AG20443 (cell line): Measurements from ENCODE around the gene STAT5B.

ENCODE experiments used
- DNase-seq: peaks from one replicate; pipeline ENCODE4 v3.0.0; 2012; ENCODE audit warnings: low spot score, mixed read lengths

Gene STAT5B

DNA sequence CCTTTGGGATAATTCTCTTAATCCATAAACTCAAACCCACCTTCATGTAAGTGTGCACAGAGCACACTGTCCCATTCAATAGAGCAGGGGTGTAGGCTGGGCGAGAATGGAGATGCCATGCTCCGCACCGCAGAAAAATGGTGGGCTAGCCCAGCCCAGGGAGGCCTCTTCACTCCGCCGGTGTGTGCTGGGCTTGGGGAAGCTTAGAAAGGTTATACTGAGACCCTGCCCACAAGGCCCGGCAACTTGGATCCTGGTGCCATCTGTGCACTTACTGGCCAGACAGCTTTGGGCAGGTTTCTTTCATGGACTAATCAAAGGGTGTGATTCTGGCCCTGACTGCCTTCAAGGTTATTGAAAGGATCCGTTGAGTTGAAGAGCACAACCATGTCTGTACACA lies 8.4 kb upstream of the STAT5B start:
- no peak for DNase-seq

DNA sequence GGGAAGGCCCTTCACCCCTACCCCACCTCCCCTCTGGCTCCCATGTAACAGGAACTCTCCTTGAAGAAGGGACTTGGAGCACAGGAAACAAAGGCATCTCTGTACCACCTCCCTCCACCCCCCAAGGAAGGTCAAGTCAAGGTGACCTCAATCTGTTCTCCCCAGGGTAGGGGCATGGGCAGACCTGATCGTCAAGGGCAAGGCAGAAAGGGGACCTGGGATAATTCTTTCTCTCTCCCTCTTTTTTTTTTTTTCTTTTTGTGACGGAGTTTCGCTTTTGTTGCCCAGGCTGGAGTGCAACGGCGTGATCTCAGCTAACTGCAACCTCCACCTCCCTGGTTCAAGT lies 7.8 kb upstream of the STAT5B start:
- DNase-seq = no peak

DNA sequence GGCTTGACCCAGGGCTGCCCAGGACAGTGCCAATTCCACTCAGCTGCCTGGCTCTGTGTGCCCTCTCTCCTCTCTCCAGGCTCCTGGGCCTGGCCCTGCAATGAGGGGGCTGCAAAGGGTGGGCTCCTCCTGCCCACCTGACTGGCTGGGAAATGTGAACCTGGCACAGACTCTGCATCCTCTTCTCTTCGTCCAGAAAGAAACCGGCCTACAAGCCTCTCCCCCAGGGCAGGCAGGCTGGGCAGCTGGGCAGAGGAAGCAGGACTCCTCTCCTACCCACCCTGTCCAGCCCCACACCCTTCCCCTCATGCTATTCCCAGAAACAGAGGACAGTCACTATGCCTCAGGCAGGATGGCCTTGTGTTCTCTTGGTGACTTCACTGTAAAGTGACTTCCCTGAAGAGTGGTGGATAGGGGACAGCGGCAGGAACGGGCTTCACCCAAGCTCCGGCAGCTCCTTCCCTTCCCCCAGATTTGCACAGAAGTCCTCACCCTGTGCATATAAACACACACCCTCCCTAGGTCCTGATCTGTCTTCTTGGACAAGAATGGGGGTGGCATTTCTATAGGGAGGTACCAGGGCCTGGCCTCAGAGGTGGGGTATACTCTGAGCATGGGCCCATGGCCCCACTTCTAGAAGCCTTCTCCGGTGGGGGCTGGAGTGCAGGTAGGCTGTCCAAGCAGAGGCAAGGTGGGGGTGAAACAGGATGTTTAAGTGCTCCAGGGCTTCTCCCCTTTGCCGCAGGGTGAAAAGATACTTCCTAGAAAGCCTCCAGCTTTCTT lies 7.2 kb upstream of the STAT5B start:
- DNase-seq = no peak

DNA sequence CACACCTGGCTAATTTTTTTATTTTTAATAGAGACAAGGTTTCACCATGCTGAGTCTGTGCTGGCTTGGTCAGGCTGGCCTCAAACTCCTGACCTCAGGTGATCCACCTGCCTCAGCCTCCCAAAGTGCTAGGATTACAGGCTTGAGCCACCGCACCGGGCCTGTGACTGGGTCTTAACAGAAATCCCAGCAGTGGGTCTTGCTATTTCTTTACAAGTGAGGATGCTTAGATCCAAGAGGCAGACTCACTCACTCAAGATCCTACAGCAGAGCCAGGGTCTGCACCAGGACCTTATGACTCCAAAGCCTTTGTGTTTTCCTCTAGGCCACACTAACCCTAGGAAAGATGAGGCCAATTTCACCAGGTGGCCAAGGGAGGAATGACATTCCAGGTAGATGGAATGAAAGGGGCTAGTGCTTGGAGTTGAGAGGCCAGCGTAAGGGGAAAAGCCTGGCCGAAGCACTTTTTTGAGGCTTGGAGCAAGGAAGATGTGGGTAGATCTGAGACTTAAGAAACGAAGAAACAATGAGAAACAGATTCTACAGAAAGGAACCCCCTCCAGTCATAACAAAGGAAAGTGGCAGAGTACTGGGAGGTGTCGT lies 6.4 kb upstream of the STAT5B start:
- DNase-seq = no peak

DNA sequence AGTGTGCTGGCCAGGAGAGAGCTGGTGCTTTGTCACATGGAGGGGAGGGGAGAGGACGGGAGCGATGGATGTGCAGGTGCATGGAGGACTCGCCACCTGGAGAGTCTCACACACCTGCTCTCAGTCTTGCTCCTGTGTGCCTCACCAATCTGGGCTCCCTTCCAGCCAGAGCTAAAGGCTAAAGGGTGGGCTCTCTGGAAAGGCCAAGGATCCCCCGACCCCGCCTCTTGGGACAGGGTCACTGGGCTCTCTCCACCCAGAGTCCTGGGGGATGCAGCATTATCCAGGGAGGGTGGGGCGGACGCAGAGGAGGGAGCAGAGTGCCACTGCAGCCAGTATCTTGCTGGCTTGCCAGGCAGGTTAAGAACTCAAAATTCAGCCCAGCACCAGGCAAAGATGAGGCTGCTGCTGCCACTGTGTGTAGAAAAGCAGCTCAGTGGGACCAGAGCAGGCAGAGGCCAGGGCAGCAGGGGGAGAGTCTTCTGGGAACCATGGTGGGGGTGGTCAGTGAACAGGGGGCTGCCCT lies 5.4 kb upstream of the STAT5B start:
- DNase-seq = no peak

DNA sequence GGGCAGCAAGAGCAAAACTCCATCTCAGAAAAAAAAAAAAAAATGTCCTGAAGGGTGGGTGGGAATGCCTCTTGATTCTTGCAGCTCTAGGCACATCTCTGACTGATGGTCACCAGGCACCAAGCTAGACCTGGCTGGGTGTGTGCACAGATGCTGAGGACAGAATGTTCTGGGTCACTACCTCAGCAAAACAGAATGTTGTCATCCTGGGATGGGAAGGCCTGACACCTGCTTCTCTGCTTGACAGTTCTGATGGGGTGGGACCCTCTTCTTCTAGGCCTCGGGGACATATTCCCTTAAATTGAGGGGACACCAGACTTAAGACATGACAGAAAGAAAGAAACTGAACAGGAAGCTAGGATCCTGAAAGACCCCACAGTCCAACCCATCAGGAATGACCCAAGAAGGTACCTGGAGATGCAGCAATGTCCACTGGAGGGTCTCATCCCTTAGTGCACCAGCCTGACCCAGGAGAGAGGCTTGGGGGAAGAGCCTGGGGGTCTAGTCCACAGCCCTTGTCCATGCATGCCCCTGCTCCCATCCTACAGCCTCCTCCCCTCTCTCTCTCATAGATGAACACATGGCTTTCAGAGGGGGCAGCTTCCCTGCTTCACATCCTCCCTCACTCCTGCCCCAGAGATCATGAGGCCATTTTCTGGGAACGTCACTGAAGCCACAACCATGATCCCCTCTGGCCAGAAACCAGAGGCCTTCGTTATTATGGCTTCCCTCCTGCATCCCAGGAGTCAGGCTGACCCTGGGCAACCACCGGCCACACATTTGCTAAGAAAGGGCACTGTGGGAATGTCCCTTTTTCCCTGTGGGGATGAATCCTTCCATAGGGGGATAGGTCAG lies 3.8 kb upstream of the STAT5B start:
- no peak for DNase-seq

DNA sequence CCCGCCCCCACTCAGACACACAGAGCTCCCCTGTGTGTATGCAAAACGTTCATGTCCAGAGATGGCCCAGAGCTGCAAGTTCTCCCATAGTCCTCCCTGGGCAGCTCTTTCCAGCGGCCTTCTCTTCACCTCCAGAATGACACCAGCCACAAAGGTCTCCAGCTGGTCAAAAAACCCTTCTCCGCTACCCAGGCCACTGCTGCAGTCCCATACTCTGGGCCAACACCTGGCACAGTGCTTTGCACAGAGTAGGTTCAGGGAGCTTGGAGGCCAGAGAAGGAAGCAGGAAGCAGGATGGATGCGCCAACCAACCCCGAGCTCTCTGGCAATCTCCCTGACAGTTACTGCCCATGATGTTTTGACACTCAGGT lies 1.1 kb upstream of the STAT5B start:
- no peak for DNase-seq

DNA sequence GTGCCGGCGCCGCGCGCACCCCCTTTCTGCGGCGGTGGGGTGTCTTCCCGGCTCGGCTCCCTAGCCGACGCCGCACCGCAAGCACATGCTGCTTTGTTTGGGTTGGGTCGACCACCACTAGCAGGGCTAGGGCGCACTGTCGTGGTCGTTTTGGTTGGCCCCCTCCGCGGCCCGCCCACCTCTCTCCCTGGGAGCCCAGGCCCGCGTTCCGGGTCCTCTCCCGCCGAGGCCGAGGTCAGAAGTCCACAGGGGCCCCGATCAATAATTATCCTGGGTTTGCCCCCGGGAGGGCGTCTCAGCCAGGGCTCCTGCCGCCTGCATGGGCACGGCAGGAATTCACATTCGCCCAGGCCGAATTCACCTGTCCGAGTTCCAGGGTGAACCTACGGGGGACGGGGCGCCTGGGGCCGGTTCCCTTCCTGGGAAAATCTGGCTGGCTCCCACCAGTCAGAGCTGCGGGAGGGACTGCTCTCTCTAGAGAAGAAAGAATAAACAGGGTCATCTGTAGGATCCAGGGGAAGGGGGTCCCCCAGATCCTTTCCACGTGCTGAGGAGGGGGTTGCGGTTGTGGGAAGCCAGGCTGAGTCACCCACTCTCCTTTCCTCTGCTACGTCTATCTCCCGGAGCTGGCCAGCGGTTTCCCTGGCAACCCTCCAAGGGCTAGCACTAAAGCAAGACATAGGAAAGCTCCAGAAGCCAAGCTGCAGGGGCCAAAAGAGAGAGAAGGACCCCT lies 584 bp upstream of the STAT5B start:
- peak; percentile 78 for DNase-seq

DNA sequence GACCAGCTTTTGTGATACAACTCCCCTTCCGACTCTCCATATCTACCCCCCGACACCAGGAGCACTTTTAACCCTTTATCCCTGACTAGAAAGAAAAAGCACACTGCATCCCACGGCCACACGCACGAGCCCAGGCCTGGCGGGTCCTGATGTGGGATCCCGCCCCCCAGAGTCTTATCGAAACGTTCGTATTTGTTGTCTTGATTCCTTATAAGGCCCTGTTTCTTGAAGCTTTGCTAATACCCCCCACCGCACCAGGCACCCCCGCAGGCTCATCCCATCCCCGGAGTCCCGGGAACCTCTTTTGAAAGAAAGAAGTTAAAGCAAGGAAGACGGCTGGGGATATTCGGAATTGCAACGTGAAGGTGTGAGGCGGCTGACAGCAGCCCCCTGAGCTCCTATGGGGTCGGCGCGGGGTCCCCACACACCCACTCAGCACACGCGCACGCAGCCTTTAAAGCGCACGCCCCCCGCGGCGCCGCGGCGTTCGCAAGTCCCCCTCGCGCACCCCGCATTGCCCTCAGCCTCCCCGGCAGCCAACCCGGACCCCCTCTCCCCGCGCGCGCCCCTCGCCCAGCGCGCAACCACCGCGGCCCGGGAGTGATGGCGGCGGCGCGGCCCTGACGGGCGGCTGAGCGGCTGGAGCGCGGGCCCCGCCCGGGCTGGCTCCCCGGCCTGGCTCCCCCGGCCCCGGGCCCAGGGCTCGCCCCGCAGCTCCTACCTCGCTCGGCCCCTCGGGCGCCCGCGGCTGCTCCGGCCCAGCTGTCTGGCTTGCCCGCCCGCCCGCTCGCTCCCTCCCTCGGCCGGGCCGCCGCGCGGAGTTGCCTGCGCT lies 448 bp downstream of the STAT5B start:
- DNase-seq = peak; percentile 39

DNA sequence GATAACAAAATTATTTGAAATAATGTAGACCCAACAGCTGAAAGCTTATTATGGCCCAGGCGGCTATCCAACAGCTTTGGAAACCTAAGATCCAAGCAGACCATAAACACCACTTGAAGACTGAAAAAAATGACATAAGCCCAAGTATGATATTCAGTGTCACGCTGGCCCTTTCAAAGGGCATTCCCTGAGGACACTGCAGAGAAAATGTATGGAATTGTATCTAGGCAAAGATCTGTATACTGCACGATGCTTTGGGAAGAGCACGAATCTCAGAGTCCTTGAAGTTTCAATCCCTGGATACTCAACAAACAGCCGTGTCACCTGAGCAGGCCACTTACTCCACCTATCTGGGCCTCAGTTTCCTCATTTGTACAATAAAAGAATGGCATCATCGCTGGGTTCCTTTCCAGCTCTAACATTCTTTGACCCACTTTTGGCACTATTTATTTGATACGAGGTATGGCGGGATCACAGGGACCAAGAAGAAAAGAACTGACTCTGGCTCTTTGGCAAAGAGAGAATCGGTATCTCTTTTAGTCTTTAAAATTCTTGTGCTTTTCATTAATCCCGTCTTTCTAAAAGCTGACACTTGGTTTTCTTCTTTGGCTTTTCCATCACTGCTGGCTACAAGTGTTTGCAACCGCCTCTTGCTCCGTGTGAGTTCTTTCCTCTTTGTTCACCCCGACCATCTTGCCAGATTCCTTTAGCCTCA lies 1.2 kb downstream of the STAT5B start:
- DNase-seq = no peak

DNA sequence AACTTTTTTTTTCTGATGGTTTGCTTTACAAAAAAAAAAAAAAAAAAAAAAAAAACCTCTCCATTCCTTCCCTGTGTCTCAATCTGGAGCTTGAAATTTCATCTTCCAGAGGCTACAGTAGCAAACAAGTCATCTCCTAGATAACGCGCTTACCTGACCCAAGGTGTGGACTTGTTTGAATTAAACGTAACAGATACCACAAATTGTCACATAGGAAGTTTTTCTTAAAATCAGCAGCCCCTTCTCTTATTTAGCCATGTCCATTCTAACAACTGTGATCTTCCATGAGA lies 2.0 kb downstream of the STAT5B start:
- DNase-seq = no peak

DNA sequence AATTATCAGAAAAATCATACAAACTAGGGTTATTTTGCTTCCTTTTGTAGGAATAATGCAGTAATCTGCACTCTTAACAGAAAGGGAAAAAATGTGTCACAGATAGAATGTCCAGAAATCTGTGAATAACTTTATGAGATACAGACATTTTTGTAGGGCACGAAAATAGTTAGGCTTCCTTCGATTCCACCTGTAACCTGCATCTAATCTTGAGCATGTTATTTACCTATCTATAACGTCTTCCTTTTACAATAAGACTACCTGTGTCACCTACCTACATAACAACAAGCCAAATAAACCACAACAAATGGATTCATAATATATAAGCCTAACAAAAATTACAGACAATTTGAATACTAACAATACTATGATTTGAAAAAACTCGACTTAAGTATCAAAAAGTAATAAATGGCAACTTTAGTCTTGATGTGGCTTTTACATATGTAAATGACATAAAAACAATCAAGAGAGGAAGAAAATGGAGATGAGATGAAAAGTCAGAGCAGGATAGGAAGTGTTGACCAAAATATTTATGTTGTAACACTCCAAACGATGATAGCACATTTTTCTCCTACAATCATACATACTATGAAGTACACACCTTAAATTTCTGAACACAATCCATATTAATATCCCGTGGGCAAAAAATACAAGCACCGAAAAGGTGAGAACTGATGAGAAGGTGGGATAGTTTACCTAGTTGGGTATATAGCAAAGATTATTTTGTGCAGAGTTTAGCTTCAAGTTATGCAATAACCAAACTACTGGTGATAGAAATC lies 2.5 kb downstream of the STAT5B start:
- DNase-seq = no peak

DNA sequence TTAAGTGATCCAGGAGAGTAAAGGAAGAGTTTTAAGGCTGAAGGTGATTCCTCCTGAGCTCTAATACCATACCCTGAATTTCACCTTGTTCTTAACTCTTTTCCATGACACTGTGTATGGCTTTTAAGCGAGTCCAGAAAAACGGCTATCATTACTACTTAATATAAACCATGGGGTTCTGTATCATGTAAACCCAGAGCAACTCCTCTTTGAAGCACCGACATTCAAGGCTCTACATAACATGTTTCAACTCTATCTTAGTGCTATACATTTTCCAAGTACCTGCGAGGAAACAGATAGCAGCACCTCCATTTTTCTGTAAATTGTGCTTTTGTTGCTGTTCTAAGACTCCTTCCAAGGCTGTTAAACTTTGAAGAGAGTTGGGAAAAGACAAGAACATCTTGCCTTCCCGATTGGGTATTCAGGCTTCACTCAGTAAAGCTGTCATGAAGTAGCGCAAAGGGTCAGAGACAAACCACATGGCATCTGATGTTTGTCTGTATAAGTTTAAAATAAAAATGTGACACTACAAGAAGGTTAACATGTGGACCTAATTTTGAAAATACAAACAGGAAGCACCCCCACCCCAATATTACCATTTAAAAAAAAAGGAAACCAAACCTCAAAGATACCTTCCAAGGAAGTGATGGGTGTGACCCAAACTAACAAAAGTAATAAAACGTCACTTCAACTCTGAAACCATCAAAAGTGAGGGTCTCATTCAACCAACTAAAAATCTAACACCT lies 3.9 kb downstream of the STAT5B start:
- no peak for DNase-seq

DNA sequence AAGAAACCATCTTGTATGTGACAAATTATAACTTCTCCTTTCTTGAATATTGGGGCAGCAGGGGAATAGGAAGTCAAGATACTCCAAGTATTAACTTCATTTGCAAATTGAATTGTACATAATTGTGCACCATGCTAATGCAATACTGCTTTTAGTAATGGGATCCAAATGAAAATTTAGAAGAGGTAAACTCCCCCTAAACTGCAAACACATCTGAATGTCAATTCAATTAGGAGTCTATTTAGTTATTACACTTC lies 4.5 kb downstream of the STAT5B start:
- no peak for DNase-seq

DNA sequence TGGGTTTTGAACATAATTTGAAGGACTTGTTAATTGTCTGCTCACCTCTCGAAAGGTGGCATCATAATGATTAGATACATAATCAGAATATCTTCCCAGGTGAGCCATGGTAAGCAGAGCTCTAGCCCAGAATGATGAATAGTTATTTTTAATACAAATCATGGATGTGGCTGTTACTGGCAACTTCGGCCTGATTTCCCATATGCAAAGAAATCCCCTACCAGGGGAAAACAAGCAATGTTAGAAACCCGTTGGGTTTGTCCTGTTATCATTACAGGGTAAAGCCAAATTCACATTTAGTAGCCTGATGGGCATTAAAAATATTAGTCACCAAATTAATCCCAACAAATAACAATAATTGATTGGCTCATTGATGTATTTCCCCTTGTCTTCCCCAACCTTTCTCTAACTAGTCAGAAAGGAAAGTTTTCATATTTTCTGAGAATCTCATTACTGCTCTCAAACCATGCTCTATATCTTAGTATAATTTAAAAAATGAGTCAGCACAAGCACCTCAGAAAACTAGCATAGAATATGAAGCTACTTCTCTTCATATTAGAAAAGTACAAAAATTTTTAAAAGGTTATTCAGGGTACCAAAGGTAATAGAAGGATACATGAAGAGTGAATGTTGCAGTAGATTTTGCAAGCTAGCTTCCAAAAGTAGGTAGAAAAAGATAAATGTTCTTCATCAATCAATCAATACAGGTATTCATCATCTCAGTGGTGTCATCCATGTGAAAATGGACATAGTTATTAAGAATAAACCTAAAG lies 5.0 kb downstream of the STAT5B start:
- DNase-seq = no peak

DNA sequence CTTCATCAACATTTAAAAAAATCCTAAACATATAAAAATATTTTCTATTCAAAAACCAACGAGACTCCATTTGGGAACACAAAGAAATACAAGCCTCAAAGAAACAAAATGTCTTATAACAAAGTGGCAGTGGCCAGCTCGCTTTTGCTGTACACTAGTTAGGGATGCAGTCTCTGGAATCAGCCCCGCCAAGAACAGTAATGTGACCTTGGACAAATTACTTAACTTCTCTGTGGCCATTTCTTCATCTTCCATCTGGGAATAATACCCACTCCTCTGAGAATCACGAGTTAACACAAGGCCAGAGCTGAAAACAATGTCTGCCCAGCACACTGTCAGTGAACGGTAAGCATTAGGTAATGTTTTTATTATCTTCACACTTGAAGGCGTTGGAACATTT lies 5.6 kb downstream of the STAT5B start:
- no peak for DNase-seq

DNA sequence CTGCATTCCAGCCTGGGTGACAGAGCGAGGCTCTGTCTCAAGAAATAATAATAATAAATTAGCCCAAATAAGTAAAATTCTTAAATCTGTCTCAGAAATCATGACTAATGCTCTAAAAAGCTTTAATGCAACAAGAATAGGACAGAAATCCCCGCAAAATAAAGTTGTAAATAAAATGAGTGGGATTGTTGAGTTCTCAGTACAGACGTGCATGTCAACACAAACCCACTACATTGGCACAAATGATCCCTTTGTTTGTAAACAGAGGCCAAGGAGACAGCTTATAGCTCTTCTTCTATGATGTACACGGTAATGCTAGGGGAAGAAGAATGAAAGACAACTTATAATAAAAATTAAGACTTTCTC lies 6.0 kb downstream of the STAT5B start:
- DNase-seq = no peak

DNA sequence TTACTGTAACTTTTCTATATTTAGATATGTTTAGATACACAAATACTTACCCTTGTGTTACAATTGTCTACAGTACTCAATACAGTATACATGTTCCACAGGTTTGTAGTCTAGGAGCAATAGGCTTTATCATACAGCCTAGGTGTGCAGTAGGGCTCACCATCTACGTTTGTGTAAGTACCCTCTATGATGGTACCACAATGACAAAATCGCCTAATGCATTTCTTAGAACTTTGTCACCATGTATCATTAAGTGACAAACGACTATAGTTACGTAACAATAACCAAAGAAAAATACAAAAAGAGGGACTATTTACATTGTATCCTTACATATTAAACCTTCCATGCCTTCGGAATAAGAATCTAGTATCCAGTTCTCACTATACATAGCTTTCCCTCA lies 8.0 kb downstream of the STAT5B start:
- no peak for DNase-seq
